ENCODE data around the gene PAOX. TPM values are rescaled to one million over a fixed set of nuclear protein-coding genes. Genes with fewer than 3 reads are reported as not detected.

Gene PAOX
- total and polyA plus RNA-seq, 2 of the 13 experiments (the other 11 are each of a cell fraction or from before 2014, with no cell fraction given) = 0.49 to 0.77 TPM

DNA sequence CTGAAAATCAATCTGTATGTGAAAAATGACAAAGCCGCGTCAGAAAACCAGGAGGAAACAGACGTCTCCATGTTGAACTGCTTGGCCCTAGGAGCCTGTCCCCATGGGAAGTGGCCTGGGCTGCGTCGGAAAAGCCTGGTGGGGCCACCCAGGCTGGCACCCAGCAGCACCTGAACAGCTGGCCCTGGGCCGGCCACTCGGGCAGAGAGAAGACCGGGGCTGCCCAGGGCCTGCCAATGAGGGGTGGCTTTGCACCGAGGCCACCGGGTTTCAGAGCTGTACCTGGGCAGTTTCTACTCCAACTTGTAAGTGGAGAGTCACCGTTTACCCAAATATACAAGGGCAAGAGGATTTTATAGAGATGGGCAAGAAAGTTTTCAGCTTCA, 20.1 kb upstream of the PAOX start (continued):
- TF ChIP-seq, protein P1, sequence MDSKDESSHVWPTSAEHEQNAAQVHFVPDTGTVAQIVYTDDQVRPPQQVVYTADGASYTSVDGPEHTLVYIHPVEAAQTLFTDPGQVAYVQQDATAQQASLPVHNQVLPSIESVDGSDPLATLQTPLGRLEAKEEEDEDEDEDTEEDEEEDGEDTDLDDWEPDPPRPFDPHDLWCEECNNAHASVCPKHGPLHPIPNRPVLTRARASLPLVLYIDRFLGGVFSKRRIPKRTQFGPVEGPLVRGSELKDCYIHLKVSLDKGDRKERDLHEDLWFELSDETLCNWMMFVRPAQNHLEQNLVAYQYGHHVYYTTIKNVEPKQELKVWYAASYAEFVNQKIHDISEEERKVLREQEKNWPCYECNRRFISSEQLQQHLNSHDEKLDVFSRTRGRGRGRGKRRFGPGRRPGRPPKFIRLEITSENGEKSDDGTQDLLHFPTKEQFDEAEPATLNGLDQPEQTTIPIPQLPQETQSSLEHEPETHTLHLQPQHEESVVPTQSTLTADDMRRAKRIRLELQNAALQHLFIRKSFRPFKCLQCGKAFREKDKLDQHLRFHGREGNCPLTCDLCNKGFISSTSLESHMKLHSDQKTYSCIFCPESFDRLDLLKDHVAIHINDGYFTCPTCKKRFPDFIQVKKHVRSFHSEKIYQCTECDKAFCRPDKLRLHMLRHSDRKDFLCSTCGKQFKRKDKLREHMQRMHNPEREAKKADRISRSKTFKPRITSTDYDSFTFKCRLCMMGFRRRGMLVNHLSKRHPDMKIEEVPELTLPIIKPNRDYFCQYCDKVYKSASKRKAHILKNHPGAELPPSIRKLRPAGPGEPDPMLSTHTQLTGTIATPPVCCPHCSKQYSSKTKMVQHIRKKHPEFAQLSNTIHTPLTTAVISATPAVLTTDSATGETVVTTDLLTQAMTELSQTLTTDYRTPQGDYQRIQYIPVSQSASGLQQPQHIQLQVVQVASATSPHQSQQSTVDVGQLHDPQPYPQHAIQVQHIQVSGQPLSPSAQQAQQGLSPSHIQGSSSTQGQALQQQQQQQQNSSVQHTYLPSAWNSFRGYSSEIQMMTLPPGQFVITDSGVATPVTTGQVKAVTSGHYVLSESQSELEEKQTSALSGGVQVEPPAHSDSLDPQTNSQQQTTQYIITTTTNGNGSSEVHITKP (CRISPR knock-in tag; IDR thresholded peaks at IDR 0.05; ENCODE audit: low read depth) = no peak
- 0 out of 2 replicates have a peak, but pooled peaks have one; percentile 8 for TF ChIP-seq NFKB2 (CRISPR knock-in tag; IDR thresholded peaks at IDR 0.05; ENCODE audit: borderline replicate concordance)
- TF ChIP-seq ZNF530 (CRISPR knock-in tag; IDR thresholded peaks at IDR 0.05; ENCODE audit: low read depth) = no peak
- TF ChIP-seq, protein P2, sequence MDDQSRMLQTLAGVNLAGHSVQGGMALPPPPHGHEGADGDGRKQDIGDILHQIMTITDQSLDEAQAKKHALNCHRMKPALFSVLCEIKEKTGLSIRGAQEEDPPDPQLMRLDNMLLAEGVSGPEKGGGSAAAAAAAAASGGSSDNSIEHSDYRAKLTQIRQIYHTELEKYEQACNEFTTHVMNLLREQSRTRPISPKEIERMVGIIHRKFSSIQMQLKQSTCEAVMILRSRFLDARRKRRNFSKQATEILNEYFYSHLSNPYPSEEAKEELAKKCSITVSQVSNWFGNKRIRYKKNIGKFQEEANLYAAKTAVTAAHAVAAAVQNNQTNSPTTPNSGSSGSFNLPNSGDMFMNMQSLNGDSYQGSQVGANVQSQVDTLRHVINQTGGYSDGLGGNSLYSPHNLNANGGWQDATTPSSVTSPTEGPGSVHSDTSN (CRISPR knock-in tag; IDR thresholded peaks at IDR 0.05; ENCODE audit: borderline replicate concordance) = no peak

DNA sequence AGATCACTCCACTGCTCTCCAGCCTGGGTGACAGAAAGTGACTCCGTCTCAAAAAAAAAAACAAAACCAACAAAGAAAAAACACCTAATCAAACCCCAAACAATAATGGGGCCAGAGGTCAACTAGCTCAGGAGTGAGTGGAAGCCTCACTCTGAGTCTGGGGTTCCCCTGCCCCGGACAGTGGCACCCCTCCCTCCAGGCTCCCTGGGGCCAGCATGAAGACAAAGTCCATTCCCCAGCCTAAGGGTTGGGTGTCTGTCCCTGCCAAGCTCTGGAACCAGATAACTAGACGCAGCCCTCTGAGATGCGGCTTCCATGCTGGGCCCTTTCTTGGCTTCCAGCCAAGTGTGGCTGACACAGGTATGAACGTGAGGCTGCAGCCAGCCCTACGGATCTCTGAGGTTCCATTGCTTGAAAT, 19.5 kb upstream of the PAOX start:
- no peaks in the 10 kb centered on the region for H3K9me3 ChIP-seq (ENCODE audit: low read length)
- intact Hi-C loops (cut with micrococcal nuclease; ENCODE audit: unreplicated experiment) (loop anchor here (2.0 kb wide), 1 partner anchor 13 kb away; the partner anchor contains the start of gene ECHS1), in situ Hi-C loops (cut with HindIII; ENCODE audit: extremely low pct_ligation_motif_present, low pct_unique_long_range_greater_than_20kb) (no loop called here)
- no peak overlapping the region for H2AFZ ChIP-seq (ENCODE audit: low read length)
- no TSS peak for BruUV-seq (replicated peaks)
- POLR2A ChIA-PET = interaction anchor here (1.1 to 5.8 kb wide), 10 partner anchors 9 to 35 kb away, joined by 3 to 124 read pairs (median 14); partner anchors contain the start of genes ECHS1, MTG1, PAOX and PRAP1
- CTCF ChIA-PET (ENCODE audit: low intra/inter-chr PET ratio, low total read pairs) = no interaction called here
- peak overlapping the region; percentile 86 for H3K27ac ChIP-seq (ENCODE audit: extremely low read length, insufficient read depth, low read length)
- peak; percentile 37 for ATAC-seq
- WGBS (ENCODE audit: low lambda C conversion rate) = 0% methylated on average over 6 of the region's 6 CpGs
- peak overlapping the region; percentile 35 to 81 (median 53); a peak in 5 of 6 replicates for H3K4me3 ChIP-seq (replicated peaks in 1 of 3; ENCODE audit: insufficient read depth in 1 of 3, low read depth in 2 of 3, low read length in 3 of 3)
- peaks cover 12% of the 10 kb centered on the region for H3K79me2 ChIP-seq (ENCODE audit: insufficient read depth, low read length)
- H3K9ac ChIP-seq (ENCODE audit: insufficient read depth, low read depth, low read length) = peak overlapping the region; percentile 74
- peak; percentile 76 for DNase-seq (ENCODE audit: low spot score)
- no peaks in the 10 kb centered on the region for H3K27me3 ChIP-seq (ENCODE audit: control insufficient read depth in 1 of 2, insufficient read depth in 2 of 2, low read length in 2 of 2)
- peak overlapping the region; percentile 95 for H3K4me2 ChIP-seq (ENCODE audit: low read depth, low read length)
- H3K36me3 ChIP-seq (replicated peaks in 1 of 2; ENCODE audit: control insufficient read depth in 1 of 2, insufficient read depth in 2 of 2, low read length in 2 of 2) = peaks cover 11 to 35% of the 10 kb centered on the region in 2 experiments; a peak in 4 of 5 replicates
- FAIRE-seq = peak; percentile 86
- peaks cover 38% of the 10 kb centered on the region for H3K4me1 ChIP-seq (ENCODE audit: insufficient read depth, low read length)
- H4K20me1 ChIP-seq (ENCODE audit: insufficient read depth, low read length) = 0 out of 2 replicates have a peak, but pooled peaks cover 5% of the 10 kb centered on the region
- TF ChIP-seq ZNF264 (CRISPR knock-in tag; IDR thresholded peaks at IDR 0.05) = 0 out of 2 replicates have a peak, but pooled peaks have one; percentile 23
- no peak for TF ChIP-seq DMAP1 (CRISPR knock-in tag; IDR thresholded peaks at IDR 0.05)
- TF ChIP-seq STAG1 (CRISPR knock-in tag; IDR thresholded peaks at IDR 0.05) = 0 out of 2 replicates have a peak, but pooled peaks have one; percentile 9
- TF ChIP-seq SOX13 (IDR thresholded peaks at IDR 0.05) = 0 out of 2 replicates have a peak, but pooled peaks have one; percentile 12
- TF ChIP-seq SOX13 (CRISPR knock-in tag; conservative IDR thresholded peaks at IDR 0.05 in 1 of 2, IDR thresholded peaks at IDR 0.05 in 1 of 2) = peak in 1 of 2 experiments; percentile 77; a peak in 2 of 4 replicates
- TF ChIP-seq, protein P3, sequence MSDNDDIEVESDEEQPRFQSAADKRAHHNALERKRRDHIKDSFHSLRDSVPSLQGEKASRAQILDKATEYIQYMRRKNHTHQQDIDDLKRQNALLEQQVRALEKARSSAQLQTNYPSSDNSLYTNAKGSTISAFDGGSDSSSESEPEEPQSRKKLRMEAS (IDR thresholded peaks at IDR 0.05) = no peak
- TF ChIP-seq, protein P4, sequence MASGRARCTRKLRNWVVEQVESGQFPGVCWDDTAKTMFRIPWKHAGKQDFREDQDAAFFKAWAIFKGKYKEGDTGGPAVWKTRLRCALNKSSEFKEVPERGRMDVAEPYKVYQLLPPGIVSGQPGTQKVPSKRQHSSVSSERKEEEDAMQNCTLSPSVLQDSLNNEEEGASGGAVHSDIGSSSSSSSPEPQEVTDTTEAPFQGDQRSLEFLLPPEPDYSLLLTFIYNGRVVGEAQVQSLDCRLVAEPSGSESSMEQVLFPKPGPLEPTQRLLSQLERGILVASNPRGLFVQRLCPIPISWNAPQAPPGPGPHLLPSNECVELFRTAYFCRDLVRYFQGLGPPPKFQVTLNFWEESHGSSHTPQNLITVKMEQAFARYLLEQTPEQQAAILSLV (CRISPR knock-in tag; IDR thresholded peaks at IDR 0.05; ENCODE audit: borderline replicate concordance) = 0 out of 2 replicates have a peak, but pooled peaks have one; percentile 38
- no peak for TF ChIP-seq THAP11 (CRISPR knock-in tag; IDR thresholded peaks at IDR 0.05)
- TF ChIP-seq TEAD3 (CRISPR knock-in tag; optimal IDR thresholded peaks at IDR 0.05; ENCODE audit: borderline replicate concordance) = peak; percentile 61
- TF ChIP-seq, protein P5, sequence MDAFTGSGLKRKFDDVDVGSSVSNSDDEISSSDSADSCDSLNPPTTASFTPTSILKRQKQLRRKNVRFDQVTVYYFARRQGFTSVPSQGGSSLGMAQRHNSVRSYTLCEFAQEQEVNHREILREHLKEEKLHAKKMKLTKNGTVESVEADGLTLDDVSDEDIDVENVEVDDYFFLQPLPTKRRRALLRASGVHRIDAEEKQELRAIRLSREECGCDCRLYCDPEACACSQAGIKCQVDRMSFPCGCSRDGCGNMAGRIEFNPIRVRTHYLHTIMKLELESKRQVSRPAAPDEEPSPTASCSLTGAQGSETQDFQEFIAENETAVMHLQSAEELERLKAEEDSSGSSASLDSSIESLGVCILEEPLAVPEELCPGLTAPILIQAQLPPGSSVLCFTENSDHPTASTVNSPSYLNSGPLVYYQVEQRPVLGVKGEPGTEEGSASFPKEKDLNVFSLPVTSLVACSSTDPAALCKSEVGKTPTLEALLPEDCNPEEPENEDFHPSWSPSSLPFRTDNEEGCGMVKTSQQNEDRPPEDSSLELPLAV (CRISPR knock-in tag; conservative IDR thresholded peaks at IDR 0.05; ENCODE audit: low read depth) = no peak
- TF ChIP-seq ZNF775 (CRISPR knock-in tag; IDR thresholded peaks at IDR 0.05; ENCODE audit: borderline replicate concordance) = no peak

All from HepG2 (cell line).